Caco-2 (cell line): Measurements from ENCODE around the gene ROBO1. TPM values are rescaled to one million over a fixed set of nuclear protein-coding genes. Genes with fewer than 3 reads are reported as not detected.
"Not testable (repeated sequence)": the region's sequence is repeated elsewhere in the genome, so short reads cannot be mapped to it uniquely, and the experiment has no call there.

ENCODE experiments used
- BruUV-seq: library from RNA; stranded (reverse); fragments of 400-500 nt; replicated peaks from 2 replicates; lab custom pipeline; 2021; lab: Mats Ljungman, UMichigan
- CTCF ChIA-PET: fragments of 300-600 bp; sonication (Branson Sonifier 250); formaldehyde crosslinking; loops from one replicate; lab custom pipeline; 2022; ENCODE audit warnings: antibody characterized with exemption; lab: Charles Lee
- POLR2A ChIA-PET: fragments of 300-600 bp; sonication (Branson Sonifier 250); formaldehyde crosslinking; loops from one replicate; lab custom pipeline; 2022; ENCODE audit warnings: antibody characterized with exemption; lab: Charles Lee
- DNase-seq, 2 experiments: peaks; one replicate each; pipeline versions ENCODE4 v3.0.0 to v3.0.0-alpha.2; 2020 to 2022
- H3K27me3 ChIP-seq: replicated peaks from 2 replicates; pipeline ENCODE4 v1.6.0; 2011; ENCODE audit warnings: low read length; ENCODE audit not compliant: control insufficient read depth, insufficient read depth
- H3K36me3 ChIP-seq: 2 replicates; pipeline ENCODE4 v1.5.1; 2011; ENCODE audit warnings: low read length; ENCODE audit not compliant: control insufficient read depth, insufficient read depth
- H3K4me1 ChIP-seq: fragments of 250-450 bp; sonication (Bioruptor Pico); 2 replicates; pipeline ENCODE4 v1.5.1; 2020; ENCODE audit warnings: mild to moderate bottlenecking
- H3K4me3 ChIP-seq: 2 replicates; pipeline ENCODE4 v1.5.1; 2011; ENCODE audit warnings: low read depth, mild to moderate bottlenecking, control low read depth, low read length
- H3K9me3 ChIP-seq: fragments of 250-450 bp; sonication (Bioruptor Pico); 2 replicates; pipeline ENCODE4 v1.5.1; 2020; ENCODE audit warnings: mild to moderate bottlenecking, moderate library complexity
- H3K27ac Mint-ChIP-seq: one replicate; pipeline ENCODE4 v1.8.0; 2022; ENCODE audit warnings: mixed read lengths; ENCODE audit not compliant: unreplicated experiment
- H3K27me3 Mint-ChIP-seq: one replicate; pipeline ENCODE4 v1.8.0; 2022; ENCODE audit warnings: mixed read lengths; ENCODE audit not compliant: insufficient read depth, unreplicated experiment
- H3K36me3 Mint-ChIP-seq: one replicate; pipeline ENCODE4 v1.8.0; 2022; ENCODE audit warnings: mild to moderate bottlenecking, mixed read lengths; ENCODE audit not compliant: insufficient read depth, unreplicated experiment
- H3K4me1 Mint-ChIP-seq: one replicate; pipeline ENCODE4 v1.8.0; 2022; ENCODE audit warnings: low read depth, mixed read lengths; ENCODE audit not compliant: unreplicated experiment
- H3K4me3 Mint-ChIP-seq: one replicate; pipeline ENCODE4 v1.8.0; 2022; ENCODE audit warnings: mild to moderate bottlenecking, moderate library complexity, mixed read lengths; ENCODE audit not compliant: unreplicated experiment
- H3K9me3 Mint-ChIP-seq: one replicate; pipeline ENCODE4 v1.8.0; 2022; ENCODE audit warnings: mixed read lengths; ENCODE audit not compliant: unreplicated experiment
- intact Hi-C: fragments of 100-400 bp; cut with micrococcal nuclease; formaldehyde crosslinking; loops from one replicate; pipeline ENCODE4 v1.10.0; 2022; ENCODE audit not compliant: unreplicated experiment
- total RNA-seq: library from RNA; stranded (reverse); gene quantifications from 2 replicates; pipeline ENCODE4 v1.2.3, GENCODE V29; 2022
- TF ChIP-seq, protein P1 (sequence below), 2 experiments: fragments of 200-600 bp in 1 of 2; IDR thresholded peaks; 1 replicate in 1 of 2; 2 replicates in 1 of 2; pipeline versions ENCODE4 v1.5.1 to v1.8.0; 2011 to 2022; ENCODE audit warnings: antibody characterized with exemption in 1 of 2, control low read depth in 1 of 2, inconsistent platforms in 1 of 2, low read depth in 1 of 2, low read length in 1 of 2, mild to moderate bottlenecking in 1 of 2, moderate library complexity in 1 of 2; ENCODE audit not compliant: insufficient read depth in 1 of 2, severe bottlenecking in 1 of 2, unreplicated experiment in 1 of 2

ROBO1 gene
- total RNA-seq, 1 experiment from 2014 or later, result 1.8 TPM

DNA sequence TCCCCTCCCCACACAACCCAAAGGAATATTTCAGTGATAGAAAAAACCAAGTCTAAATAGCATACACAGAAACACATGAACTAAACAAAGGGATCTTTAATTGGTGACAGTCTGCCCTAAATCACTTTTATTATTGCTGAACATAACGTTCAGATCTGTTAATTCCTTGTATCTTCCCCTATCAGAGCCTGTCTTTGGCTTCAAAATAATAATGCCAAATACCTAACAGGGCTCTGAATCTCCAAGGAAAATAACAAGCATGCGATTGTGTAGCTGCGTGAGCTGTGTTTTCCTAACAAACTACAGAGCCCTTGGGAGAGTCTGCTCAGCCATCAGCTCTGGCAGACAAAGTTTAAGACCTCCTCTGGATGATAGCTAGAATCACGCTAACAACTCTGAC is 1010.1 kb downstream of the ROBO1 start:
- H3K4me1 Mint-ChIP-seq, result no peaks in the 10 kb centered on the region
- H3K27ac Mint-ChIP-seq, result no peak overlapping the region

DNA sequence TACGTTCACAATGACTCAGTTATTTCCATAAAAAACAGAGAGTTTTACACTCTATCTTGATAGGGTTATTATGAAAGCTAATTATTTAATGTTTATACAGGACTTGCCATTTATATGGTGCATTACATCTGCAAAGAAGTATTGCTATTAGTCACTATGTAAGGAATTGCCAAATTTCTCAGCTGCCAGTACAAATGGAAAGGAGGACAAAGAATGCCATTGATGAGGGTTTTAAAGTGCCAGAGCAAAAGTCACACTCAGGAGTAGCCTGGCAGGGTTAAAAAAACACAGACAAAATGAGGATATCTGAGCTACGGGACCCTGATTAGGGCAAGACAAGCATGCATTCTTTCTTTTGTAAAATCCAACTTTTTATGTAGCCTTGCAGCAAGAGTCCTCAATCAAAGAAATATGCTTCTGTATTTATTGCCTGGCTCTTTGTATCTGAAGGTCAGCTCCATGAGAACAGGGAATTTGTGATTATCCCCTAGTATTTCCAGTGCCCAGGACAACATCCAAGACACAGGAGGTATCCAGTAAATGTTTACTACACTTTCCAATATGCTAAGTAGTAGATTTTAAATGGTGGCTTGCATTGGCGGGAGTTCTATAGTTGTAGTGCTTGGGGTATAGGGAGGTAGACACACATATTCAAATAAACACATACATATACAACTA is 1013.6 kb downstream of the ROBO1 start:
- DNase-seq, result no peak
- TF ChIP-seq, protein P1, sequence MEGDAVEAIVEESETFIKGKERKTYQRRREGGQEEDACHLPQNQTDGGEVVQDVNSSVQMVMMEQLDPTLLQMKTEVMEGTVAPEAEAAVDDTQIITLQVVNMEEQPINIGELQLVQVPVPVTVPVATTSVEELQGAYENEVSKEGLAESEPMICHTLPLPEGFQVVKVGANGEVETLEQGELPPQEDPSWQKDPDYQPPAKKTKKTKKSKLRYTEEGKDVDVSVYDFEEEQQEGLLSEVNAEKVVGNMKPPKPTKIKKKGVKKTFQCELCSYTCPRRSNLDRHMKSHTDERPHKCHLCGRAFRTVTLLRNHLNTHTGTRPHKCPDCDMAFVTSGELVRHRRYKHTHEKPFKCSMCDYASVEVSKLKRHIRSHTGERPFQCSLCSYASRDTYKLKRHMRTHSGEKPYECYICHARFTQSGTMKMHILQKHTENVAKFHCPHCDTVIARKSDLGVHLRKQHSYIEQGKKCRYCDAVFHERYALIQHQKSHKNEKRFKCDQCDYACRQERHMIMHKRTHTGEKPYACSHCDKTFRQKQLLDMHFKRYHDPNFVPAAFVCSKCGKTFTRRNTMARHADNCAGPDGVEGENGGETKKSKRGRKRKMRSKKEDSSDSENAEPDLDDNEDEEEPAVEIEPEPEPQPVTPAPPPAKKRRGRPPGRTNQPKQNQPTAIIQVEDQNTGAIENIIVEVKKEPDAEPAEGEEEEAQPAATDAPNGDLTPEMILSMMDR (IDR thresholded peaks at IDR 0.05; ENCODE audit: insufficient read depth in 1 of 2, low read depth in 1 of 2, low read length in 1 of 2, severe bottlenecking in 1 of 2, unreplicated experiment in 1 of 2), result no peak
- H3K4me3 Mint-ChIP-seq, result no peak overlapping the region
- Histone ChIP-seq H3K4me3 (no peak overlapping the region), H3K9me3 (no peaks in the 10 kb centered on the region), H3K36me3 (no peaks in the 10 kb centered on the region), H3K4me1 (no peaks in the 10 kb centered on the region), H3K27me3 (no peaks in the 10 kb centered on the region)
- intact Hi-C loops, result no loop called here
- ChIA-PET POLR2A (no interaction called here), CTCF (no interaction called here)
- no peaks in the 10 kb centered on the region for H3K9me3 Mint-ChIP-seq
- H3K4me1 Mint-ChIP-seq, result no peaks in the 10 kb centered on the region
- no peaks in the 10 kb centered on the region for H3K36me3 Mint-ChIP-seq
- no peaks in the 10 kb centered on the region for H3K27me3 Mint-ChIP-seq
- H3K27ac Mint-ChIP-seq, result no peak overlapping the region
- no TSS peak for BruUV-seq

More for the DNA sequence above, 1010.1 kb downstream of the ROBO1 start:
- TF ChIP-seq, protein P1 (IDR thresholded peaks at IDR 0.05; ENCODE audit: insufficient read depth in 1 of 2, low read depth in 1 of 2, low read length in 1 of 2, severe bottlenecking in 1 of 2, unreplicated experiment in 1 of 2), result no peak
- Histone ChIP-seq H3K36me3 (no peaks in the 10 kb centered on the region), H3K27me3 (no peaks in the 10 kb centered on the region), H3K4me3 (no peak overlapping the region), H3K4me1 (no peaks in the 10 kb centered on the region), H3K9me3 (no peaks in the 10 kb centered on the region)
- CTCF ChIA-PET, result no interaction called here
- H3K4me3 Mint-ChIP-seq, result no peak overlapping the region
- H3K9me3 Mint-ChIP-seq, result no peaks in the 10 kb centered on the region
- intact Hi-C loops, result no loop called here
- no peaks in the 10 kb centered on the region for H3K27me3 Mint-ChIP-seq
- POLR2A ChIA-PET, result no interaction called here
- no peaks in the 10 kb centered on the region for H3K36me3 Mint-ChIP-seq
- no peak for DNase-seq
- BruUV-seq, result no TSS peak

DNA sequence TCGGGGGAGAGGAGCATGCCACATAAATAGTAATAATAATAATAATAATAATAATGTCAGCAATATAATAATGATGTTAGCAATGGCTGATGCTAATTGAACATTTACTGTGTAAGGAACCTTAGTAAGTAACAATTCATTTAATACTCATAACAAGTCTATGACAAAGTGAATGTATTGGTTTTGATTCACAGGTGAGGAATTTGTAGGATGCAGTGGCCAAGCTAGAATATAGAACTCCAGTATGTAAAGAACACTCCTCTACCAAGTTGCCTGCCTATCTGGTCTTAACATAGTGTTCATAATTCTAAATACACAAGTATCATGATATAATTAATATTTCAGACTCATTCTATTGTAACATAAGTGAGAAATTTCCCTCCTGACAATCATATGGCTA is 1016.5 kb downstream of the ROBO1 start:
- no peak overlapping the region for H3K27ac Mint-ChIP-seq
- no peaks in the 10 kb centered on the region for H3K4me1 Mint-ChIP-seq
- H3K4me1 ChIP-seq, result no peaks in the 10 kb centered on the region
- no peaks in the 10 kb centered on the region for H3K9me3 Mint-ChIP-seq
- no peaks in the 10 kb centered on the region for H3K27me3 Mint-ChIP-seq
- H3K36me3 Mint-ChIP-seq, result no peaks in the 10 kb centered on the region
- H3K4me3 Mint-ChIP-seq, result no peak overlapping the region
- intact Hi-C loops, result no loop called here
- H3K9me3 ChIP-seq, result no peaks in the 10 kb centered on the region
- POLR2A ChIA-PET, result no interaction called here
- CTCF ChIA-PET, result no interaction called here
- no TSS peak for BruUV-seq
- TF ChIP-seq, protein P1 (IDR thresholded peaks at IDR 0.05; ENCODE audit: insufficient read depth in 1 of 2, low read depth in 1 of 2, low read length in 1 of 2, severe bottlenecking in 1 of 2, unreplicated experiment in 1 of 2), result no peak
- no peaks in the 10 kb centered on the region for H3K36me3 ChIP-seq
- no peaks in the 10 kb centered on the region for H3K27me3 ChIP-seq
- H3K4me3 ChIP-seq, result no peak overlapping the region
- DNase-seq, result no peak

GRCh38 chr3:78750291-78750690 is 1017.5 kb downstream of the ROBO1 start:
- H3K4me3 ChIP-seq, intact Hi-C loops, H3K27ac Mint-ChIP-seq, H3K4me3 Mint-ChIP-seq, H3K27me3 ChIP-seq, POLR2A ChIA-PET, H3K27me3 Mint-ChIP-seq, BruUV-seq, H3K36me3 ChIP-seq, CTCF ChIA-PET, H3K9me3 ChIP-seq, DNase-seq, H3K4me1 ChIP-seq, H3K9me3 Mint-ChIP-seq, H3K36me3 Mint-ChIP-seq, H3K4me1 Mint-ChIP-seq: not testable (repeated sequence)
